ENCODE data around the gene GZMM. TPM values are rescaled to one million over a fixed set of nuclear protein-coding genes. Genes with fewer than 3 reads are reported as not detected.

GZMM gene
- total RNA-seq, 1 donor from 2014 or later = not detected

GRCh38 chr19:512547-513365, 31.1 kb upstream of the GZMM start:
- Histone ChIP-seq H3K9ac (ENCODE audit: low read depth in 1 of 3, low read length in 3 of 3) (no peak overlapping the region), H3K27ac (ENCODE audit: low read depth, low read length) (no peak overlapping the region), H3K4me1 (ENCODE audit: control insufficient read depth in 3 of 3, insufficient read depth in 3 of 3, low read length in 3 of 3) (peaks cover 14 to 25% (median 19%) of the 10 kb centered on the region in 3 donors), H3K4me3 (ENCODE audit: low read length in 3 of 3) (no peak overlapping the region), H3K27me3 (ENCODE audit: control insufficient read depth in 3 of 3, insufficient read depth in 3 of 3, low read length in 3 of 3) (no peaks in the 10 kb centered on the region), H3K36me3 (ENCODE audit: control insufficient read depth in 3 of 3, insufficient read depth in 3 of 3, low read length in 3 of 3) (peaks cover 4 to 11% (median 6%) of the 10 kb centered on the region in 3 donors), H3K9me3 (ENCODE audit: control insufficient read depth in 3 of 3, low read length in 3 of 3) (no peaks in the 10 kb centered on the region)

GRCh38 chr19:513368-514165, 30.3 kb upstream of the GZMM start:
- peaks cover 4 to 11% (median 6%) of the 10 kb centered on the region in 3 donors for H3K36me3 ChIP-seq (ENCODE audit: control insufficient read depth in 3 of 3, insufficient read depth in 3 of 3, low read length in 3 of 3)
- H3K9ac ChIP-seq (ENCODE audit: low read depth in 1 of 3, low read length in 3 of 3) = peak overlapping the region in 1 of 3 donors; percentile 16
- H3K4me3 ChIP-seq (ENCODE audit: low read length in 3 of 3) = no peak overlapping the region
- H3K27ac ChIP-seq (ENCODE audit: low read depth, low read length) = no peak overlapping the region
- peaks cover 6 to 17% (median 11%) of the 10 kb centered on the region in 3 donors for H3K4me1 ChIP-seq (ENCODE audit: control insufficient read depth in 3 of 3, insufficient read depth in 3 of 3, low read length in 3 of 3)
- H3K9me3 ChIP-seq (ENCODE audit: control insufficient read depth in 3 of 3, low read length in 3 of 3) = no peaks in the 10 kb centered on the region
- no peaks in the 10 kb centered on the region for H3K27me3 ChIP-seq (ENCODE audit: control insufficient read depth in 3 of 3, insufficient read depth in 3 of 3, low read length in 3 of 3)

GRCh38 chr19:514166-514663, 29.6 kb upstream of the GZMM start:
- Histone ChIP-seq H3K4me1 (ENCODE audit: control insufficient read depth in 3 of 3, insufficient read depth in 3 of 3, low read length in 3 of 3) (peaks cover 3 to 13% (median 10%) of the 10 kb centered on the region in 3 donors), H3K27ac (ENCODE audit: low read depth, low read length) (no peak overlapping the region), H3K36me3 (ENCODE audit: control insufficient read depth in 3 of 3, insufficient read depth in 3 of 3, low read length in 3 of 3) (peaks cover 4 to 8% (median 6%) of the 10 kb centered on the region in 3 donors), H3K9me3 (ENCODE audit: control insufficient read depth in 3 of 3, low read length in 3 of 3) (no peaks in the 10 kb centered on the region), H3K9ac (ENCODE audit: low read depth in 1 of 3, low read length in 3 of 3) (no peak overlapping the region), H3K27me3 (ENCODE audit: control insufficient read depth in 3 of 3, insufficient read depth in 3 of 3, low read length in 3 of 3) (no peaks in the 10 kb centered on the region), H3K4me3 (ENCODE audit: low read length in 3 of 3) (no peak overlapping the region)

- no peaks in the 10 kb centered on the region for H3K4me1 ChIP-seq (ENCODE audit: control insufficient read depth in 3 of 3, insufficient read depth in 3 of 3, low read length in 3 of 3)
- H3K27ac ChIP-seq (ENCODE audit: low read depth, low read length) = no peak overlapping the region
- H3K4me3 ChIP-seq (ENCODE audit: low read length in 3 of 3) = no peak overlapping the region
- no peak overlapping the region for H3K9ac ChIP-seq (ENCODE audit: low read depth in 1 of 3, low read length in 3 of 3)
- no peaks in the 10 kb centered on the region for H3K9me3 ChIP-seq (ENCODE audit: control insufficient read depth in 3 of 3, low read length in 3 of 3)
- no peaks in the 10 kb centered on the region for H3K27me3 ChIP-seq (ENCODE audit: control insufficient read depth in 3 of 3, insufficient read depth in 3 of 3, low read length in 3 of 3)
- H3K36me3 ChIP-seq (ENCODE audit: control insufficient read depth in 3 of 3, insufficient read depth in 3 of 3, low read length in 3 of 3) = peaks cover 0 to 3% (median 0%) of the 10 kb centered on the region in 3 donors
Measured at GRCh38 chr19:517721-518597, 25.9 kb upstream of the GZMM start.

- H3K9ac ChIP-seq (ENCODE audit: low read depth in 1 of 3, low read length in 3 of 3) = no peak overlapping the region
- no peaks in the 10 kb centered on the region for H3K9me3 ChIP-seq (ENCODE audit: control insufficient read depth in 3 of 3, low read length in 3 of 3)
- H3K4me3 ChIP-seq (ENCODE audit: low read length in 3 of 3) = no peak overlapping the region
- no peaks in the 10 kb centered on the region for H3K27me3 ChIP-seq (ENCODE audit: control insufficient read depth in 3 of 3, insufficient read depth in 3 of 3, low read length in 3 of 3)
- no peak overlapping the region for H3K27ac ChIP-seq (ENCODE audit: low read depth, low read length)
- H3K36me3 ChIP-seq (ENCODE audit: control insufficient read depth in 3 of 3, insufficient read depth in 3 of 3, low read length in 3 of 3) = peaks cover 0 to 3% (median 0%) of the 10 kb centered on the region in 3 donors
- no peaks in the 10 kb centered on the region for H3K4me1 ChIP-seq (ENCODE audit: control insufficient read depth in 3 of 3, insufficient read depth in 3 of 3, low read length in 3 of 3)
Measured at GRCh38 chr19:518598-519231, 25.1 kb upstream of the GZMM start.

- Histone ChIP-seq H3K4me1 (ENCODE audit: control insufficient read depth in 3 of 3, insufficient read depth in 3 of 3, low read length in 3 of 3) (peaks cover 0 to 1% (median 0%) of the 10 kb centered on the region in 3 donors), H3K36me3 (ENCODE audit: control insufficient read depth in 3 of 3, insufficient read depth in 3 of 3, low read length in 3 of 3) (no peaks in the 10 kb centered on the region), H3K4me3 (ENCODE audit: low read length in 3 of 3) (no peak overlapping the region), H3K27me3 (ENCODE audit: control insufficient read depth in 3 of 3, insufficient read depth in 3 of 3, low read length in 3 of 3) (no peaks in the 10 kb centered on the region), H3K9ac (ENCODE audit: low read depth in 1 of 3, low read length in 3 of 3) (no peak overlapping the region), H3K27ac (ENCODE audit: low read depth, low read length) (no peak overlapping the region), H3K9me3 (ENCODE audit: control insufficient read depth in 3 of 3, low read length in 3 of 3) (no peaks in the 10 kb centered on the region)
Measured at GRCh38 chr19:519449-519865, 24.4 kb upstream of the GZMM start.

GRCh38 chr19:522726-523125, 21.1 kb upstream of the GZMM start:
- Histone ChIP-seq H3K36me3 (ENCODE audit: control insufficient read depth in 3 of 3, insufficient read depth in 3 of 3, low read length in 3 of 3) (no peaks in the 10 kb centered on the region), H3K27me3 (ENCODE audit: control insufficient read depth in 3 of 3, insufficient read depth in 3 of 3, low read length in 3 of 3) (peaks cover 4 to 10% (median 7%) of the 10 kb centered on the region in 3 donors), H3K4me3 (ENCODE audit: low read length in 3 of 3) (no peak overlapping the region), H3K4me1 (ENCODE audit: control insufficient read depth in 3 of 3, insufficient read depth in 3 of 3, low read length in 3 of 3) (peaks cover 0 to 2% (median 0%) of the 10 kb centered on the region in 3 donors), H3K9me3 (ENCODE audit: control insufficient read depth in 3 of 3, low read length in 3 of 3) (no peaks in the 10 kb centered on the region), H3K27ac (ENCODE audit: low read depth, low read length) (no peak overlapping the region), H3K9ac (ENCODE audit: low read depth in 1 of 3, low read length in 3 of 3) (no peak overlapping the region)

GRCh38 chr19:524062-524674, 19.7 kb upstream of the GZMM start:
- H3K27ac ChIP-seq (ENCODE audit: low read depth, low read length) = no peak overlapping the region
- H3K9ac ChIP-seq (ENCODE audit: low read depth in 1 of 3, low read length in 3 of 3) = no peak overlapping the region
- H3K9me3 ChIP-seq (ENCODE audit: control insufficient read depth in 3 of 3, low read length in 3 of 3) = no peaks in the 10 kb centered on the region
- H3K4me1 ChIP-seq (ENCODE audit: control insufficient read depth in 3 of 3, insufficient read depth in 3 of 3, low read length in 3 of 3) = peaks cover 0 to 2% (median 0%) of the 10 kb centered on the region in 3 donors
- H3K27me3 ChIP-seq (ENCODE audit: control insufficient read depth in 3 of 3, insufficient read depth in 3 of 3, low read length in 3 of 3) = peaks cover 10 to 12% (median 10%) of the 10 kb centered on the region in 3 donors
- H3K36me3 ChIP-seq (ENCODE audit: control insufficient read depth in 3 of 3, insufficient read depth in 3 of 3, low read length in 3 of 3) = no peaks in the 10 kb centered on the region
- no peak overlapping the region for H3K4me3 ChIP-seq (ENCODE audit: low read length in 3 of 3)

GRCh38 chr19:525029-525428, 18.8 kb upstream of the GZMM start:
- peaks cover 0 to 2% (median 0%) of the 10 kb centered on the region in 3 donors for H3K4me1 ChIP-seq (ENCODE audit: control insufficient read depth in 3 of 3, insufficient read depth in 3 of 3, low read length in 3 of 3)
- H3K36me3 ChIP-seq (ENCODE audit: control insufficient read depth in 3 of 3, insufficient read depth in 3 of 3, low read length in 3 of 3) = no peaks in the 10 kb centered on the region
- H3K4me3 ChIP-seq (ENCODE audit: low read length in 3 of 3) = no peak overlapping the region
- H3K27ac ChIP-seq (ENCODE audit: low read depth, low read length) = no peak overlapping the region
- H3K9ac ChIP-seq (ENCODE audit: low read depth in 1 of 3, low read length in 3 of 3) = no peak overlapping the region
- H3K27me3 ChIP-seq (ENCODE audit: control insufficient read depth in 3 of 3, insufficient read depth in 3 of 3, low read length in 3 of 3) = peaks cover 10 to 12% (median 10%) of the 10 kb centered on the region in 3 donors
- no peaks in the 10 kb centered on the region for H3K9me3 ChIP-seq (ENCODE audit: control insufficient read depth in 3 of 3, low read length in 3 of 3)
